GM19023 (cell line): ENCODE measurements around the gene FBLN2.

ENCODE experiments used
- ATAC-seq: cut with Tn5 transposase; IDR thresholded peaks from one replicate; pipeline ENCODE4 v1.9.1; 2021; ENCODE audit warnings: mild to moderate bottlenecking, moderate library complexity; ENCODE audit not compliant: unreplicated experiment

The FBLN2 gene

DNA sequence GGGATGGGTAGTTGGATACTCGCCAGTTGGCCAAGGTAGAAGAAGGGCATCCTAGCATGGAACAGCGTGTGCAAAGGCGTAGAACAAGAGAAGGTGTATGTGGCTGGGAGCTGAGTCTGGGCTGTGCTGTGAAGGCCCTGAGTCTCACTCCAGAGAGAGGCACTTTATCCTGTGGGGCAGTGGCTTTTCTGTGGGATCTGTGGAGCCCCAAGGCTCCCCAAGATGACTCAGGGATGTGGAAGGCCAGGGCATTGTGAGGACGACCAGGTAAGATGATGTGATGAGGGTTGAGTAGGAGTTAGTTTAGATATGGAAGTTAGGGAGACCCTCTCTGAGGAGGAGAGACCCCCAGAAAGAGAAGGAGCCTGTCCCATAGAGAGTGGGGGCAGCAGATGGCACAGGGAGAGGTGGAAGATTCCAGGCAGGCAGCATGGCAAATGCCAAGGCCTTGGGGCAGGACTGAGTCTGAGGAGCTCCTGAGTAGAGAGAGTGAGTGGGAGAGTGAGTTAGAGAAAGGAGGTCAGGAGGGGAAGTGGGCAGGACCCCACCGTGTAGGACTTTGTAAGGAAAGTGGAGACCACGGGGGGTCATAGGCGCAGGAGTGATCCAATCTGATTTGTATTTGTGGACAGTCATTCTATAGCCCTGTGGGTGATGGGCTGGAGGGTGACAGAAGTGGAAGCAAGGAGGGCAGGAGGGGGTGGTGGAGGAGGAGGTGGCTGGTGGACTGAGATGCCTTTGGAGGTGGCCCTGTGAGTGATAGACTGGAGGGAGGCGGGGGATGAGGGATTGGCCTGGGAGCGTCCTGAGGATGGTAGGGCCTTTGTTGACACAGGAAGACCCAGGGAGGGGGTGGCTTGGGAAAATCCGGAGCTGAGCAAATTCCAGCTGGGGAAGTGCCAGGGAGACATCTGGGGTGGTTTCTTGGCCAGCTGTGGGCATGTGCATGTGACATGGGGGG lies 50.3 kb downstream of the FBLN2 start:
- no peak for ATAC-seq

DNA sequence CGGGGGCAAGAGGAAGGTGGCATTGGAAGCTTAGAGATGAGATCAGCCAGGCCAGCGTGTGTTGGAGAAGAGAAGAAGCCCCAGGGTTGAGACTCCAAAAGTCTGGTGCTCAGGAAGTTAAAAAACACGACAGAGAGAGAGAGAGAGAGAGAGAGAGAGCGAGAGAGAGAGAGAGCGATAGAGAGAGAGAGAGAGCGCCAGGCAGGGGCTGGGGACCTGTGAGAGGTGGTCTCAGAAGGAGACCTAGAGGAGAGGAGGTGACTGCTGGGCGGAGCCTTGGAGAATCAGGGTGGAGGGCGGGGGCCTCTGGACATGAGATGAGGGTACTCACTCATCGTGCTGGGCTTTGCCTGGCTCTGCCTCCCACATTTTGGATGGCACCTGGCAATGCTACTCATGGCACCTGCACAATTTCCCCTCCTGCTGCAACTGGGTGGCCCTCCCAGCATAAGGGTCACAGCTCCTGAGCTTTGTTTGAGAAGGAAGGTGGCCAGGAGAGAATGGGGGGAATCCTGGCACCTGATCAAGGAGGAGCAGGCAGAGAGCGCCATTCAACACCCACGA lies 51.0 kb downstream of the FBLN2 start:
- ATAC-seq, result no peak

DNA sequence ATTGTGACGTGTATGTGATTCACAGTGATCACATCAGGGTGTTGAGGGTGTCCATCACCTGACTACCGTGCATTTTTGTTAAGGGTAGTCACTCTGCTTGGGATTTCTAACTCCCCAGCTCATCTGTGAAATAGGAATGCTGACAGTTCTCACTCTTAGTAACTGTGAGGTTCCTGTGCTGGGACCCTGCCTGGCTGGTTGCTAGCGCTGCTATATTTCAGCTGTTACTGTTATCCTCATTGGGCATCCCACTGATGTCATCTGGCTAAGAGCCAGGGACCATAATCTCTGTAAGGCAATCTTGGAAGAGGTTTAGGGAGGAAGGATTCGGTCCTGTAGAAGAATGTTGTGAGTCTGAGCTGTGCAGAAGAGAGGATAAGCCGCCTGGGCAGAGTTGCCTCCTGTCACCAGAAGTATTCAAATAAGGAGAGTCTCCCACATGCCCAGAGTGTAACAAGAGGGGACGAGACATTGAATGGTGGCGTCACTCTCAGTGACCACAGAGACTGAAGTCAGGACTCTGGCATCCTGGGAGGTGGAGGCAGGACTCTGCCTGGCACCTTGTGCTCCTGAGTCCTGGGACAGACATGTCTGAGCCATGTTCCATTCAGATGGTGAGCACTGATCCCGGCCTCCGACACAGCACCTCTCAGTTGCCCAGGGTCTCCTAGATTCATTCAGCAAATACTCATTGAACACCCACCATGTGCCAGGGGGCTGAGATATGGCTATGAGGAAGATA lies 52.2 kb downstream of the FBLN2 start:
- ATAC-seq, result no peak

DNA sequence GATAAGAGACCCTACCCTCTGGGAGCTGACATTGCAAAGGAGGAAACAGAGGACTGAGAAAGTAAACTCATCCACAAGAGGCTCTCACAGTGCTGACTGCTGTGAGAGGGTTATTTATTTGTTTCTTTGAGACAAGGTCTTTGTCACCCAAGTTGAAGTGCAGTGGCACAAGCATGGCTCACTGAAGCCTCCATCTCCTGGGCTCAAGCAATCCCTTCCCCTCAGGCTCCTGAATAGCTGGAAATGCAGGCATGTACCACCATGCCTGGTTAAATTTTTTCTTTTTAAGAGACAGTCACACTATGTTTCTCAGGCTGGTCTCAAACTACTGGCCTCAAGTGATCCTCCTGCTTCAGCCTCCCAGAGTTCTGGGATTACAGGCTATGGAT lies 52.8 kb downstream of the FBLN2 start:
- ATAC-seq, result no peak

DNA sequence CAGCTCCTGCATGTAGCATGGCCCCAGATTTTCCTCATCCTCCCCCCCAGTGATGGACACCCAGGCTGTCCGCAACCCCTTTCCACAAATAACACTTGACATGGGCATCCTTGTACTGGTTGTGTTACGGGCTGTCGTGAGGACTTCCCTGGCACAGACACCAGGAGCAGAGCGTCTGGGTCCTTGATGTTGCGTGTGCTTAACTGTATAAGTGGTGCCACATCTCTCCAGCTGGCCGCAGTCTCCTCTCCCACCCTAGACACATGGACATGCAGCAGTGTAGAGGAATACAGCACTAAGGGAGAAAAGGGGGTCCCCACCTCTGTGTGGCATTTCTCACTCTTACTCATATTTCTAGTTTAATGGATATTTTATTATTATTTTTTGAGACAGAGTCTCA lies 56.6 kb downstream of the FBLN2 start:
- no peak for ATAC-seq

DNA sequence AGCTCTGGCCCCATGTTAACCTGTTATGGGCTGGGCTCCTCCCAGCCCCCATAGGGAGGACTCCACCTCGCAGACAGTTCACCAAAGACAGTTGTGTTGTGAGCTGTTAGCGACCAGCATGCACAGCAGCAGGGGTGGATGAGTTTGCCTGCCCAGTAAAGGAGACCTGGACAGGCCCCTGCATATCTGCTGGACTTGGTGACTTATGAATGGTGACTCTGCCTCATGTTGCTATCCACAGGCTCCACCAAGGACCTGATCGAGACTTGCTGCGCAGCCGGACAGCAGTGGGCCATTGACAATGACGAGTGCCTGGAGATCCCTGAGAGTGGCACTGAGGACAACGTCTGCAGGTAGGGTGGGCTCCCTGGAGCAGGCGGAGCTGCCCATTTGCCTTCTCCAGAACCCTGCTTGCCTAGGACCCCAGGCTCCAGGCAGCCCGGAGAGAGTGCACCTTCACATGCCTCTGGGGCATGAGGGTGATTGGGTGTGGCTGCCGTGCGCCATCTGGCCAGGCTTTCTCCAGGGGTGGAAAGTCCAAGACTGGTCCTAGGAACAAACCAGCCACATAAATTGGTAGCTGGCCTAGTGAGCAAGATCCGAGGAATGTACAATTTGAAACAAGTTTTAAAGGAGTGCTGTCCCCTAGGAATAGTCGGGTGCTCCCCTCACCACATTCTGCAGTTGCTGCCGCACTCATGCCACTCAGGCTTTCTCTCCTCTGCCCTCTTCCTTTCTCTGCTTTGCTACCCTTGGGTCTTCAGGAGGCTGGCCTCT lies 59.1 kb downstream of the FBLN2 start:
- ATAC-seq, result no peak

DNA sequence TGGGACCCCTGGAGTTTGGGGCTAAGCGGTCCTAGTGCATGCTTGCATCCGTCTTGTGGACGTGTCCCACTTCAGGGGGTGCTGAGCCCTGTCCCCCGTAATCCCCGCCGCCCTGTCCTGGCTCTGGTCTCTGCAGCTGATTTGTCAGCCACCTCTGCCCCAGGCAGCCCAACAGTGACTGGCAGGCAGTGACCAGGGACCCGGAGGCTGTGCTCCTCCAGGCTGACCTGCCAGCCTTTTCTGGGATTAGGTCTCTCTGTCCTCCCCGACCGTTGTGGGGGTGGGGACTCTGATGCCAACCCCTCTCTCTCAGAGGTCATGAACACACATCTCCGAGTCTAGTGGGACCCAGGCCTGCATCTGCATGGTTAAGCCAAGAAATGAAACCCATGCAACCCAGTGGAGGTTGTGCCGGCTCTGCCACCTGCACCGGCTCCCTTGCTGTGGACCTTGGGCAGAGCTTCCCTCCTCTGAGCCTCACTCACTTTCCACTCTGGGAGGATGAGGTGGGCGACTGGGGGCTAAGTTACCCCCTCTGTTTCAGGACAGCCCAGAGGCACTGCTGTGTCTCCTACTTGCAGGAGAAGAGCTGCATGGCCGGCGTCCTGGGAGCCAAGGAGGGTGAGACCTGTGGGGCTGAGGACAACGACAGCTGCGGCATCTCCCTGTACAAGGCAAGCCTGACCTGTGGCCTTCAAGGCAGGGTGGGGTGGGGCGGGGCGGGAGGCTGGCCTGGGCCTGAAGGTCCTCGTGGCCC lies 60.2 kb downstream of the FBLN2 start:
- no peak for ATAC-seq

DNA sequence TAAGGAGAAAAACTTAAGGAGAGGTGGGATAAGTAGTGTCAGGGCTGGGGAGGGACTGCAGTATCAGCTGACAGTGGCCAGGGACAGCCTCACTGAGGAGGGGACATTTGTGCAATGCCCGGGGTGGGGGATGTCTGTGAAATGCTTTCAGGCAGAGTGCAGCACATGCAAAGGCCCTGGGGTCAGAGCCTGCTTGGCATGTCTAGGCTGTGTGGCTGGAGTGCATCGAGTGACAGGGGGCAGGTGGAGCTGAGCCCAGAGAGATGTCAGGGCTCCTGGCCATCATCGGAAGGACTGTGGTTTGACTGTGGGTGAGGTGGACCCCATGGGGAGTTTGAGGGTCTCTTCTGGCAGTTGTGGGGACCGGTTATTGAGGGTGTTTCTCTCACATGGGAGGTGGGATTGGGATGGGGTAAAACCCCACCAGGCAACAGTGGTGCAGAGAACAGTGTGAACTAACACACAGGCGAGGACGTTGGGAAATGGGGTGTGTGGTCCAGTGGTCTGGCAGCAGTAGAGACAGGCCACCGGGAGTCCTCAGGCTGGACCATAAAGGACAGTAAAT lies 61.2 kb downstream of the FBLN2 start:
- ATAC-seq, result no peak

DNA sequence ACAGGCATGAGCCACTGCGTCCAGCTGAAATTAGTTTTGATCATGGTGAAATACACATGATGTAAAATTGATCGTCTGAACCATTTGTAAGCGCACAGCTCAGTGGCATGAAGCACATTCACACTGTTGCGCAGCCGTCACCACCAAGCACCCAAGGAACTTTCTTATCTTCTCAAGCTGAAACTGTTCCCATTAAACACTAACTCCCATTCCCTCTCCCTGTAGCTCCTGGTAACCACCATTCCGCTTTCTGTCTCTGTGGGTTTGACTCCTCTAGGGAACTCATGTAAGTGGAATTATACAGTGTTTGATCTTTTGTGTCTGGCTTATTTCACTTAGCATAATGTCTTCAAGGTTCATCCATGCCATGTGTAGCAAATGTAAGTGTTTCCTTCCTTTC lies 62.3 kb downstream of the FBLN2 start:
- no peak for ATAC-seq

DNA sequence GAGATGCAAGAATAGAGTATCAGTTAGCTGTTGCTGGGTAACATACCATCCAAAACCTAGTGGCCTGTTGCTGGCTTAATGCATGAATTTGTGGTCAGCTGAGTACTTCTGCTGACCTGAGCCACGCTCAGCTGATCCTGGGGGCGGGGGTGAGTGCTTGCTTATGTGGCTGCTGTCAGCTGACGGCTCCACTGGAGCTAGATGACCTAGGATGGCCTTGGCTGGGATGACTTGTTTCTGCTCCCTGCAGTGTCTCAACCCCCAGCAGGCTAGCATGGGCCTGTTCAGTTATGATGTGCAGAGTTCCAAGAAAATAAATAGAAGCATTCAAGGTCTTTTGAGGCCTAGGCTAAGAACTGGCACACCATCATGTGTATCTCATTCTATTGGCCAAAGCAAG lies 63.9 kb downstream of the FBLN2 start:
- no peak for ATAC-seq

DNA sequence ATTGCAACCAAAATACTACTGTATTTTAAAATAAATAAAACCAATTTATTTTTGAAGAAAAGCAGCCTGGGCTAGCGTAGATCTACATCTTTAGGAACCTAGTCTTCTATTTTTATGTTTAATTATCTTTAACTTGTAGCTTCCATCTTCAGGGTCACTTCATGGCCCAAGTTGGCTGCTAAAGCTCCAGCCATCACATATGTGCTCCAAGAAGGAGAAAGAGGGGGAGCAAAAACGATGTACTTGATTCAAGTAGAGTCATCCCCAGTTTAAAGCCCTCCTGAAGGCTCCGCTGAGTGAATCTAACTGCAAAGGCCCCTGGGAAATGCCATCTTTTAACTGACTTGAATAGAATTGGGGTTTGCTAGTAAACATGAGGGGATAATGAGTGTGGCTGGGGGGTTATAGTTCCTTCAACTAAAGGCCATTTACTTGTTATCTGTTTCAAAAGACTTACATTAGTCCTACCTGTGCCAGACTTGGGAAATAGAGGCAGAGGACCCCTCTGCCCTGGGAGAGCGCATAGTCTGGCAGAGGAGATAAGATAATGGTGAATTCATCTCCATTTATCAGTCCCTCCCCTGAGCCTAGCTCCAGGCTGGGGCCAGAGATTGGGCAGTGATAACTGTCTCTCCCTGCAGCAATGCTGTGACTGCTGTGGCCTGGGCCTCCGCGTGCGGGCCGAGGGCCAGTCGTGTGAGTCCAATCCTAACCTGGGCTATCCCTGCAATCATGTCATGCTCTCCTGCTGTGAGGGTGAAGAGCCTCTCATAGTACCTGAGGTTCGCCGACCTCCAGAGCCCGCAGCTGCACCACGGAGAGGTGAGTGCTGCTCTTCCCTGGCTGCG lies 64.6 kb downstream of the FBLN2 start:
- ATAC-seq, result no peak

DNA sequence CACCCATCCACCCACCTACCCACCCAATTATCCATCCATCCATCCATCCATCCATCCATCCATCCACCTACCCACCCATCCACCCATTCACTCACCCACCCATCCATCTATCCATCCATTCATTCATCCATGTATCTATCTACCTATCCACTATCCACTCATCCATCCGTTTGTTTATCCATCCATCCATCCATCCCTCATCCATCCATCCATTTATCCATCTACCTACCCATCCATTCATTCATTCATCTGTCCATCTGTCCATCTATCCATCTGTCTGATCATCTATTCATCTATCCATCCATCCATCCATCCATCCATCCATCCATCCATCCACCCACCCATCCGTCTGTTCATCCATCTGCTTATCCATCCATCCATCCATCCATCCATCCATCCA lies 65.7 kb downstream of the FBLN2 start:
- no peak for ATAC-seq

DNA sequence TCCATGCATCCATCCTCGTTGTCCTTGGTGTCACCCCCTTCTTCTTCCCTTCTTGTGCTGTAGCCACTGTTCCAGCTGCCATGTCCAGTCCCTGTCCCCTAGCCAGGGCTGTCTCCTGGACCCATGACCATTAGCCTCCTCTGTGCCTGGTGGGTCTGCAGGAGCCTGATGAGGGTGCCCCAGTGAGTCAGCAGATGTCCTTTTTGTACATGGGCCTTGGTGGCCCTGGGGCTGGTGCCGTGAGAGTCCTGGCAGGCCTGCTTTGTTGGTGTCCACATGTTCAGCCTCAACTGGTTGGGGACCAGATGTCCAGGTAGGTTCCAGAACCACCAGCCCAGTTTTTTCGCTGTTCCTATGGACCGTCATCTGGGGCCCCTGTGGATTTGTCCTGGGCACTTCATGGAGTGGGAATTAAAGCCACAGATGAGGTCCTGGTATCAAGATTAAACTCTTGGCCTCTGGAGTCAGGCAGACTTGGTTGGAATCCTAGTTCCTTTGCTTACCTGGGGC lies 66.1 kb downstream of the FBLN2 start:
- ATAC-seq, result no peak

DNA sequence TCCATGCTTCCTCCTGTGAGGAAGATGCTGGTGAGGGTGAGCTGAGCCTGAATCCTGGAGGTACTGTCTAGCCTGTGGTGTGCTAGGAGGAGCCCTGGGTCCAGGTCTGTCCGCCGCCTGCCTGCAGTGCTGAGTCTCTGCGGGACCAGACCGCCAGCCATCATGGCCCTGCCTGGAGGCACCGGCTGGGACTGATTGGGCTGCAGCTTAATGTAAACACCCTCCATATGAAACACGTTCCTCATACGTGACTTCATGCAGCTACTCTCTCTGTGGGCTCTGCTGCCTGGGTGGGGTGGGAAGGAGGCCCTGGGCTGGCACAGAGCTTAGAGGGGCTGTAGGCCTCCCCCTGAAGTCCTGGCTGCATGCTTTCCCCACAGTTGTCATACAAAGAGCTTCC lies 67.4 kb downstream of the FBLN2 start:
- no peak for ATAC-seq

DNA sequence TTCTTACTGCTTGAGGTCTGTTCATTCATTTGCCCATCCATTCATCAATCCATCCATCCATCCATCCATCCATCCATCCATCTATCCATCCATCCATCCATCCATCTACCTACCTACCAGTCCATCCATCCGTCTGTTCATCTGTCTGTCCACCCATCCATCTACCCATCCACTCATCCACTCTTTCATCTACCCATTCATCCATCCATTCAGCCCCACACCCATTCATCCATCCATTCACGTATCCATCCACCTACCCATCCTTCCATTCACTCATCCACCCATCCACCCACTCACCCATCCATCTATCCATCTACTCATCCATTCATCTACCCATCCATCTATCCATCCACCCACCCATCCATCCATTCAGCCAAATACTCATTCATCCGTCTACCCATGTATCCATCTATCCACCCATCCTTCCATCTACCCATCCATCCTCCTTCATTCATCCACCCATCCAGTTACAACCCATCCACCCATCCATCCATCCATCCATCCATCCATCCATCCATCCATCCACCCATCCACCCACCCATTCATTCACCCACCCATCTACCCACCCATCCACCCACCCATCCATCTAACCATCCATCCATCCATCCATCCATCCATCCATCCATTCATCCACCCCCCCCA lies 68.3 kb downstream of the FBLN2 start:
- ATAC-seq, result no peak

DNA sequence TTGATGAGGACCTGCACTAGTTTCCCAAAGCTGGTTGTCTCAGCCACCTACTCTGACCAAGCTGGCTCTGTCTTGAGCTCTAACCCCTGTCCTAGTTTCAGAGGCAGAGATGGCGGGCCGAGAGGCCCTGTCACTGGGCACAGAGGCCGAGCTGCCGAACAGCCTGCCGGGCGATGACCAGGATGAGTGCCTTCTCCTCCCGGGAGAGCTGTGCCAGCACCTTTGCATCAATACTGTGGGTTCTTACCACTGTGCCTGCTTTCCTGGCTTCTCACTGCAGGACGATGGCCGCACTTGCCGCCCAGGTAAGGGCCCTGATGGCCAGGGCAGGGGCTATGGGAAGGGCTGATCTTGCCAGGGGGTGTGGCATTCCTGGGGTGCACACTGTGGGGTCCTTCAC lies 69.1 kb downstream of the FBLN2 start:
- no peak for ATAC-seq

DNA sequence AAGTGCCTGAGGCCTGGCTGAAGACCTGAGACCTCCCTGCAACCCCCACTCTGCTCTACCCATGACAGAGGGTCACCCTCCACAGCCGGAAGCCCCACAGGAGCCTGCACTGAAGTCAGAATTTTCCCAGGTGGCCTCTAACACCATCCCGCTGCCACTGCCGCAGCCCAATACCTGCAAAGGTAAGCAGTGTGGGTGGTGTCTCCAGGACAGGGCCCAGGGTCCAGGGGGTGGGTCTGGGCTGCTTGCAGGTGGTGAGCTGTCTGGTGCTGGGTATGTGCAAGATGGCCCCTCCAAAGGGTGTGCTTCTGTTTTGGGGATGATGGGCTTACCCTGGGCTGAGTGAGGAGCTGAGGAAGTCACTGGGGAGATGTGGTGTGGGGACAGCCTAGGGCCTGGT lies 69.9 kb downstream of the FBLN2 start:
- no peak for ATAC-seq

DNA sequence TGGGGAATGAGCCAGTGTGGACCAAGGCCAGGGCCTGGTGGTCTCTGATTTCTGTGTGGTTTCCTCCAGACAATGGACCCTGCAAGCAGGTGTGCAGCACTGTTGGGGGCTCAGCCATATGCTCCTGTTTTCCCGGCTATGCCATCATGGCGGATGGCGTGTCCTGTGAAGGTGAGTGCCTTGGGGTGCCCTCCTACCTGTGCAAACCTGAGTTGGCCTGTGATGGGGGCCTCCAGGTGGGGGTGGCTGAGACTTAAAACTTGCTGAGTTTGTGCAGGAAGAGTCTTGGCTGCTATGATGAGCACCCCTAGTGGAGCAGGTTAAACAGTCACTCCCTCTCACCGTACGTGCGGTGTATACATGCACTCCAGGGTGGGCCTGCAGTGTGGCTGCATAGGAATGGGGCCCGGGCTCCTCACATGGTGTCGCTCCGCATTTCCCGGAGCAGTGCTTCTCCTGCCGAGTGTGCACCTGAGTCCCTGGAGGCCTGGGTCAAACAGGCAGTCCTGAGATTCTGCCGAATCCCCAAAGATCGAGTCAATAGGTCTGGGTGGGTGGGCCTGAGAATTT lies 70.8 kb downstream of the FBLN2 start:
- no peak for ATAC-seq
